KMS-11 (cell line): ENCODE results near the gene BRAP.

ENCODE experiments used
- H2AFZ ChIP-seq: fragments of 200-600 bp; sonication (generic); 2 replicates; pipeline ENCODE4 v1.6.1; 2016; ENCODE audit warnings: antibody characterized with exemption, mixed run types, low read depth
- H3K27ac ChIP-seq: fragments of 200-600 bp; sonication (generic); 2 replicates; pipeline ENCODE4 v1.6.1; 2016; ENCODE audit warnings: mild to moderate bottlenecking, mixed run types
- H3K27me3 ChIP-seq: fragments of 200-600 bp; sonication (generic); 2 replicates; pipeline ENCODE4 v1.6.1; 2017; ENCODE audit warnings: mild to moderate bottlenecking, low read depth, mixed run types, moderate library complexity; ENCODE audit not compliant: insufficient read depth
- H3K36me3 ChIP-seq: fragments of 200-600 bp; sonication (generic); 2 replicates; pipeline ENCODE4 v1.6.1; 2017; ENCODE audit warnings: mild to moderate bottlenecking, mixed run types; ENCODE audit not compliant: insufficient read depth
- H3K4me1 ChIP-seq: fragments of 200-600 bp; sonication (generic); 2 replicates; pipeline ENCODE4 v1.6.1; 2016; ENCODE audit warnings: mild to moderate bottlenecking, low read depth, mixed run types; ENCODE audit not compliant: poor library complexity, severe bottlenecking
- H3K4me2 ChIP-seq: fragments of 200-600 bp; sonication (generic); 2 replicates; pipeline ENCODE4 v1.7.0; 2016; ENCODE audit warnings: mild to moderate bottlenecking, mixed run types
- H3K4me3 ChIP-seq: fragments of 200-600 bp; sonication (generic); IDR thresholded peaks from 2 replicates; pipeline ENCODE4 v1.6.1; 2017; ENCODE audit warnings: low read depth, low read length, mixed read lengths; ENCODE audit not compliant: insufficient read depth
- H3K79me2 ChIP-seq: fragments of 200-600 bp; sonication (generic); 2 replicates; pipeline ENCODE4 v1.6.1; 2016; ENCODE audit warnings: low read depth, mixed run types; ENCODE audit not compliant: insufficient read depth
- H3K9ac ChIP-seq: fragments of 200-600 bp; sonication (generic); 2 replicates; pipeline ENCODE4 v1.6.1; 2016; ENCODE audit warnings: mild to moderate bottlenecking, mixed run types
- H4K20me1 ChIP-seq: fragments of 200-600 bp; sonication (generic); 2 replicates; pipeline ENCODE4 v1.6.1; 2016; ENCODE audit warnings: mild to moderate bottlenecking, mixed run types; ENCODE audit not compliant: insufficient read depth
- CTCF ChIP-seq: fragments of 200-600 bp; sonication (generic); conservative IDR thresholded peaks from 2 replicates; pipeline ENCODE4 v1.6.1; 2017; ENCODE audit warnings: low read depth, mild to moderate bottlenecking, antibody characterized with exemption, low read length, moderate library complexity, mixed read lengths

The BRAP gene

GRCh38 chr12:111685811-111686573 lies at the start of gene BRAP, which contains the start of gene ACAD10:
TSS of gene BRAP (minus strand) at chr12:111685956. CDS start at chr12:111685792, 164 bp downstream.
TSS of gene ACAD10 (plus strand) at chr12:111686053. CDS start at chr12:111692710, 6,657 bp downstream.
- Histone ChIP-seq H3K36me3 (no peaks in the 10 kb centered on the region), H3K9ac (peak within 1 kb of the TSS; percentile 73), H3K4me1 (peaks cover 26% of the 10 kb centered on the region), H3K4me2 (peak within 1 kb of the TSS; percentile 78), H2AFZ (peak within 1 kb of the TSS; percentile 75), H3K27ac (peak within 1 kb of the TSS; percentile 55), H3K79me2 (peaks cover 23% of the 10 kb centered on the region), H3K4me3 (no peak within 1 kb of the TSS), H4K20me1 (no peaks in the 10 kb centered on the region), H3K27me3 (no peaks in the 10 kb centered on the region)
- no peak for TF ChIP-seq CTCF

- no peaks in the 10 kb centered on the region for H3K4me1 ChIP-seq
- no peaks in the 10 kb centered on the region for H3K79me2 ChIP-seq
- H3K9ac ChIP-seq = no peak overlapping the region
- H3K27me3 ChIP-seq = no peaks in the 10 kb centered on the region
- no peaks in the 10 kb centered on the region for H4K20me1 ChIP-seq
- no peak overlapping the region for H3K4me3 ChIP-seq
- no peaks in the 10 kb centered on the region for H3K36me3 ChIP-seq
- H3K4me2 ChIP-seq = no peak overlapping the region
- no peak overlapping the region for H3K27ac ChIP-seq
- no peak overlapping the region for H2AFZ ChIP-seq
- TF ChIP-seq CTCF = no peak
Measured at GRCh38 chr12:111733340-111733915, 47.7 kb upstream of the BRAP start.

GRCh38 chr12:111732786-111733185 lies 47.0 kb upstream of the BRAP start:
- no peak for TF ChIP-seq CTCF

GRCh38 chr12:111730420-111730819 lies 44.7 kb upstream of the BRAP start:
- no peaks in the 10 kb centered on the region for H3K79me2 ChIP-seq
- H3K27ac ChIP-seq = no peak overlapping the region
- H3K4me1 ChIP-seq = no peaks in the 10 kb centered on the region
- no peaks in the 10 kb centered on the region for H3K36me3 ChIP-seq
- no peaks in the 10 kb centered on the region for H4K20me1 ChIP-seq
- H2AFZ ChIP-seq = no peak overlapping the region
- no peak overlapping the region for H3K4me2 ChIP-seq
- H3K27me3 ChIP-seq = no peaks in the 10 kb centered on the region
- no peak overlapping the region for H3K9ac ChIP-seq
- no peak overlapping the region for H3K4me3 ChIP-seq
- TF ChIP-seq CTCF = no peak

More at GRCh38 chr12:111732786-111733185, 47.0 kb upstream of the BRAP start:
- H3K4me3 ChIP-seq = no peak overlapping the region
- H3K27ac ChIP-seq = no peak overlapping the region
- H3K4me1 ChIP-seq = no peaks in the 10 kb centered on the region
- no peak overlapping the region for H3K4me2 ChIP-seq
- H3K9ac ChIP-seq = no peak overlapping the region
- no peaks in the 10 kb centered on the region for H3K36me3 ChIP-seq
- H3K79me2 ChIP-seq = no peaks in the 10 kb centered on the region
- H3K27me3 ChIP-seq = no peaks in the 10 kb centered on the region
- no peak overlapping the region for H2AFZ ChIP-seq
- H4K20me1 ChIP-seq = no peaks in the 10 kb centered on the region
